ENCODE data around the gene CYP27B1.

The CYP27B1 gene

DNA sequence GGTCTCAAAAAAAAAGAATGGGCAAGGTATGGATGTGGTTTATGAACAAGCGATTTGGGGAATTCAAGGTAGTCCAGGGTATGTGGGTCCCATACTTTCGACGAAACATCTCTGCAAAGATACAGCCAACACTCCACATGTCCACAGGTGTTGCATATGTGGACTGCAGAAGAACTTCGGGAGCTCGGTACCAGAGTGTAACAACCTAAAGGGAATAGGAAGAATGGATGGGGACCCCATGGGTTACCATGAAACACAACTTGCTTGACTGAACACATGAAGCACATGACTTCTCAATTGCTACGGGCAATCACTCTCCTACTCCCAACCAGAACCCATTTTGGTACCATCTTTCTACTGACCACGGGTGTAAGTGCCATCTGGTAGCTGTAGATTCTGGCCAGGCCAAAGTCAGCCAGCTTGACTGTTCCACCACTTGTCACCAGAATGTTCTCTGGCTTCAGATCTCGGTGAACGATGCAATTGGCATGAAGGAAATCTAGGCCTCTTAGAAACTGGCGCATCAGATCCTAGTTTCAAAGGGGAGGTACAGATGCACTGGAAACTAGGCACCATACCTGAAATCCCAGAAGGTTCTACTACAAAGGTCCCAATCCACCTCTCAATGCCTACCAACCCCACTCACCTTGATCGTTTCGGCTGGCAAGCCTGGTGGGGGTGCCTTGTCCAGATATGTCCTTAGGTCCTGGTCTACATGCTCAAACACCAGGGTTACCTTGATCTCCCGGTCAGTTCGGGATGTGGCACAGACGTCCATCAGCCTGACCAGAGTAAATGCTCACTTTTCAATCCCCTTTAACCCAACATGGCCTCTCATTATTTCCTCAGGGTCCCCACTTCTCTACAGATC is 16.1 kb downstream of the CYP27B1 start:
- no peak for DNase-seq

DNA sequence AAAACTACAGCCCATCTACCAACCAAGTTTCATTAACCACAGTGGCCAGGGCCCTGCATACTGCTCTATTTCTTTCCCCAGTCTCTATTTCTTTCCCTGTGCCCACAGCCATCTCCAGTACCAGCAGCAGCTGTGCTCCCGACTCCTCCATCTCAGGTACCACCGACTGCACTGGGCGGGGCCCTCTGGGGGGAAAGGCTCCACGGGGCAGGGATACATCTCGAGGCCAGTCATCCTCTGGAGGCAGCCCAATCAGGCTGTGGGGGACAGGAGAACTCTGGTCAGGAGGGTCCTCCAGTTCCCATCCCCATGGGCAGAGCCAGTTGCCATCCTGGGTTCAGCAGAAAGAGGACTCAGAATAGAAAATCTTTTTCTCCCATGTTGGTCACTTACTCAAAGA is 17.8 kb downstream of the CYP27B1 start:
- DNase-seq = no peak

DNA sequence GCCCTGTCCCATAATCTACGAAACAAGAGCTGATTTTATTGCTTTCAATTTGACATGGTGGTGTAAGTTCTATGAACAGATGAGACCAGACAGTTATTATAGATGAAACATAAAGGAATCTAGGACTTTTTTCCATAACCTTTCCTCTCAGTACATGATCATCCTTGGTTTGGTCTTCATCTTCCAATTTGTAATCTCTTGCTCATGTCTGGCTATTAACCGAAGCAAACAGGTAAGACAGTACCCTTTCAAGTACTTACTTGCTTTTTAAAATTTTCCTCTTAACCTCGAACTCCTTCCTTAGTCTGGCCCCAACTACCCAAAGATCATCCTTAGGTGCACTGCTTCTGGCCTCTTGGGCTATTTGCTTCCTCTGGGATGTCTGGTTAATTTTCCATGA is 20.9 kb downstream of the CYP27B1 start:
- no peak for DNase-seq

DNA sequence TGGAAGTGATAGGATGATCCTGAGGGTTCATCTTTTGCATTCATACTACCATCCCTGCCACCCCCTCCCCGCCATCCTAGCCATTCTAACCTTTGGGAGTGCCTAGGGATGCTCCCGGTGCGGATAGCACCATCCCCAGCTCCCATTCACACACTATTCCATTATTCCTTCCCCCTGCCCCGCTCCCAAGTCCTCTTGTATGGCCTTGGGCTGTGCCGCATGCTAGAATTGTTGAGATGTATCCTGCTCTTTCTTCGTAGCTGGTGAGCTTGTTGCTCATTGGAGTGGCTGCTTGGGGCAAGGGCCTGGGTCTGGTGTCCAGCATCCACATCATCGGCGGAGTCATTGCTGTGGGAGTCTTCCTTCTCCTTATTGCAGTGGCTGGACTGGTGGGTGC is 21.4 kb downstream of the CYP27B1 start:
- no peak for DNase-seq

DNA sequence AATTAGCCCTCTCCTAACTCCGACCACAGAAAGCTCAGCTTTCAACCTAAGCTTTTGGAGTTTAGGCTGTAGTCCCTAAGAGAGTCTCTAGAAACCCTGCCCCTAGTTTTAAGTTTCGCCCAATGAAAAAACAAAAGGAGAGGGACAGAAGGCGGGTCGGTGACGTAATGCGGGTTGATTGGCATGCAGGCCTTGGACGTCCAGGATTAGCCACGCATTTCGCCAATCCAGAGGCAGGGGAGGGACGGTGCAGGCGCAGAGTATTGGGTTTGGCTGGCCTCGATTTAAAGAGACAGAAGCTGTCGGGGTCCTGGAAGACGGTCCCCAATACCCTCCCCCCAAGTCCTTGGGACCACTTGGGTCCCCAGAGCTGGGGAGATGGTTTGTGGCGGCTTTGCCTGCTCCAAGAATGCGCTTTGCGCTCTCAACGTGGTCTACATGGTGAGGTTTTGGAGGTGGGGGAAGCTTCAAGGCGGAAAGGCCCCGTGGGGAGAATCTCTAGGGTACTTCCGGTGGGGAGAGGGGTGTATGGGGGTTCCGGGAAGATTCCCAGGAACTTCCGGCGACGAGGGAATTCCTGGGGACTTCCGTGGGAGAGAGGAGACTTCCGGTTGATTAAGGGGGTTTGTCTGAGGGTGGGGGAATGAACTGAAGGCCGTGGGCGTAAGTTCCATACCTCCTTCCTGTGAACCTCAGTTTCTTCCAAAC is 21.9 kb downstream of the CYP27B1 start, which contains the start of gene TSPAN31:
TSS of gene TSPAN31 (plus strand) at position 263 of the 708 bp plus-strand sequence. CDS start at position 379, 116 bp downstream.
- peak; percentile 99 for DNase-seq

DNA sequence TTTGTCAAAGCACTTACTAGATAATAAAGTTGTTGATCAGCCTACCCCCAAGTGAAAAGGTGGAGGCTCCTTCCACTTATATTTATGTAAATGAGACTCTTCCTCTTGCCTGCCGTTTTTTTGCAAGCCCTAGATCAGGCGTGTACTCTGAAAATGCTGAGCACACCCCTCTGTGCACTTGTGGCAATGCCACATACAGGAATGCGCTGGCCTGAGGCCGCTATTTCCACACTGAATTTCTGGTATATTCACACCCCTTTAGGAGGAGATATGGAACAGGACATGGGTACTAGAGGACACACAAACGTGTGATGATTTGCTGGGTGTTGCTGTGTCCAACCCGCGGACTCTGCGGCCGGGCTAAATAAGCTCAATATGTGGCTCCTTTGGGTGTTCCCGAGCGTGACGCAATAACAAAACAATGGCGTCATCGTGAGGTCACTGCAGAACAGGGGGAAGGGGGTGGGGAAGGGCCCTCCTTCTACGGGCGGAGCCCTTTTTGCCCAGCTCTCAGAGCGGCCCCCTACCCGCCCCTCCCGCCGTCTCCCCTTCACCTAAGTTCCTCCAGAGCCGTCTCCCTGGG is 22.6 kb downstream of the CYP27B1 start:
- no peak for DNase-seq

DNA sequence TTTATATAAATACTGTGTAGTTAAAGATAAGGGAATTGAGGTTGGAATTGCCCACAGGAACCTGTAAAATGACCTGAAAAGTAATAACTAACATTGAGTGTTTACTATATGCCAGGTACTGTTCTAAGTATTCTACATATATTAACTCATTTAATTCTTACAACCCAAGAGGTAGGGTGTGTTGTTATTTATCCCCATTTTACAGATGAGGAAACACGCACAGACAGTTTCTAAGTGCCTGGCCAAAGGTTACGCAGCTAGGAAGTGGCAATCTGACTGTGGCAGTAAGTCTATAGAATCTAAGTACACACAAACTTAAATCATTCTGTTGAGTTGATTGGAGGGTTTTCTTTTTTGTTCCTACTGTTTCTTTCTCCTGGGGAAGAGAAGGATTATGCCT is 23.1 kb downstream of the CYP27B1 start:
- DNase-seq = no peak

DNA sequence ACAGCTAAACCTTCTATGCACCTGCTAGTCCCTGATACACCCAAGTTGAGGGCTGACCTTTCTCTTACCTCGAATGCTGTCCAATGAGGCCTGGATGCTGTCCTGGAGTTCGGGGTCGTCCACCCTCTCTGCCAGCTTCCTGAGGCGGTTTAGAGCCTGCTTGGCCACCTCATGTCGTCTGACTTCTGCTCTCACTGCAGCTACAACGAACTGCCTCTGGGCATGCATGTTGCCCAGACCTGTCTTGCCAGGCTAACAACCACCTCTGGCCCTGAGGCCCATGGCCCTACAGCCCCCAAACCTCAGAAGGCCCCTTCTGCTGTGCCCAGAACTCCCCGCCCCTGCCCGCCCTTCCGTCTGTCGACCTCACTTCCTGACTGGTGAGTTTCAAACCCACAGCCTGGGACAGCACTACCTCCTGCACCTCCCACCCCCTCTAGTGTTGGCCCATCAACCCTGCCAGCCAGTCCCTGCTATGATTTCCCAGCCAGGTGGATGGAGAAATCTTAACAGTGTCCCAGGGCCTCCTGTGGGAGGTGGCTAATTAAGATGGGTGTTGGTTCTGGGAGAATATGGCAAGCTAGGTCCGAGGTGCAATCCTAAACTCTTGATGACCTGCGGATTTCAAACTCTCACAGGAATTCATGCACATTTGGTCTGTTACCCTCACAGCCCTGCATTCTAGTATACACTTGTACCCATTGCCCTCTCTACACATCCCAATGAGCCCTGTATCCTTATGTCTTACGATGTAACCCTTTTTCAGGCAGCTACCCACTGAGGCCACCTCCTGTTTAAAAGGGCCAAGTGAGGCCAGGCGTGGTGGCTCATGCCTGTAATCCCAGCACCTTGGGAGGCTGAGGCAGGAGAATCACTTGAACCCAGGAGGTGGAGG is 24.8 kb downstream of the CYP27B1 start:
- no peak for DNase-seq

DNA sequence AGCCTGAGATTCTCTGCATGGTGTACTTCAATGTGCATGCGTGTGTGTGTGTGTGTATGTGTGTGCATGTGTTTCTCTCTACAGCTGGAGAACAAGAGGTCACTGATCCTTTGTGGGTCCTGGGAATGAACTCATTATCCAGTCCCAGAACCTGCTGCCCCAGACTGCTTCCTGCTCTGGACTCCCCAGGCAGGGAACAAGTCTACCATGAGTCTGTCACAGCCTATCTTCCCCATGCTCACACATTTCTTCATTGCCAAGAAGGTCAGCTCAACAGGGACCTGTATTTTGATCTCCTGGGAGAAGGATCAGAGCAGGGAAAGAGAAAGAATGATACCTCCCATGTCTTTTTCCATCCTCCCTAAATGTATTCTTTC is 25.5 kb downstream of the CYP27B1 start:
- no peak for DNase-seq

DNA sequence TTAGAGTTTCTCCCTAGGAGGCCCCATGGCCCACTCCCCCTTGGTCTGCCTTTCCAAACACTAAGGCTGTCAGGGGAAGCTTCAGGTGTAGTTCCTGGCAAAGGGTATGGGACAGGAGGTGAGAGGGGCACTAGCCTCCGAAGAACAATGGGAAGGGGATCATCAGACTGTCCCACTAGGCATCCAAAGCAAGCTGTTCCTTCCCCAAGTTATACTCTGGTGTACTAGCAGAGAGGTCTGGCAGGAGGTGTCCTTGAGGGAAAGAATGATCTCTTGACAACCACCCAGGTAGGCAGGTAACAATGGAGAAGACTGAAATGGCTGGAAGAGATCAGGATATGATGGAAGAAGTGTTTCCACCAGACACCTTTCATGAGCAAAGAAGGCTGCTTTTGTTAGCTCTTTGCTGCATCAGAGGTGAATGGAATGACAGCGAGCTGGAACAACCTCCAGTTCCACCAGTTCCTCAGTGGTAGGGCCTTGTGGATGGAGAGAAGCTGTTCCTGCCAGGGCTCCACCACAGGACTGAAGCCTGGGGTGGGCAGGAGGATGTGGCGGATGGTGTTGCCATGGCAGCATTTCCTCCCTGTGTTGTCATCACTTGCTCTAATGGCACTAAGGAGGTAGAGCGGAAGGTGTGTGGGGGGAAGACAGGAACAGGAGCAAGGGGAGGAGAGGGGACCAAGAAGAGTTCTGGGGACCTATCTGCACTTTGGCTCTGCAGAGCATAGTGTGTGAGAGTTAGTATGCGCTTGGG is 26.0 kb downstream of the CYP27B1 start:
- DNase-seq = no peak

DNA sequence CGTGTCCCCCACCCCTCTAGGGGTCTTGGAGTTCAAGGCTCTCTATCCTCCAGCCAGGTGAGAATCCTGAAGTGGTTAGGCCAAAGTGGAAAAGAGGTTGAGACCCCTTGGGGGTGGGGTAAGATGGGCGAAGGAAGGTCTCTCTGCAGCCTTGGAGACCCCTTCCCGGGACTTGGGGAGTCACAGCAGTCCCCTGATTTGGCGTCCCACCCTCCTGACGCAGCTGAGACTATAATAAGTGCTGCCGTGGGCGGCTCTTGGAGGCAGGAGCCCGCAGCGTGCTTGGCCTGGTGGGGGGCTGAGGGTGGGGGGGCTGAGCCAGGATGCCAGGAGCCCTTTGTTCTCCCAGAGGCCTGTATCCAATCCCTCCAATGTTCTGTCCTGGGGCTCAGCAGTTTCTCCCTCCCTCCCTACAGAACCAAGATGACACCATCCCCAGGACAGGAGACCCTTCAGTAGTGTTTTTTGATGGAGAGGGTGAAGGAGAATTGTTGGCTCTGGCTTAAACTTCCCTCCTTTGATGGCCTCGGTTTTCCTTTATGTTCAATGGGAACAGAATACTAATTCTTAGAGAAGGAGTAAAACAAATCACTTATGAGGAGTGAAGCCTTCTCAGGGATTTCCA is 26.9 kb downstream of the CYP27B1 start:
- DNase-seq = no peak

DNA sequence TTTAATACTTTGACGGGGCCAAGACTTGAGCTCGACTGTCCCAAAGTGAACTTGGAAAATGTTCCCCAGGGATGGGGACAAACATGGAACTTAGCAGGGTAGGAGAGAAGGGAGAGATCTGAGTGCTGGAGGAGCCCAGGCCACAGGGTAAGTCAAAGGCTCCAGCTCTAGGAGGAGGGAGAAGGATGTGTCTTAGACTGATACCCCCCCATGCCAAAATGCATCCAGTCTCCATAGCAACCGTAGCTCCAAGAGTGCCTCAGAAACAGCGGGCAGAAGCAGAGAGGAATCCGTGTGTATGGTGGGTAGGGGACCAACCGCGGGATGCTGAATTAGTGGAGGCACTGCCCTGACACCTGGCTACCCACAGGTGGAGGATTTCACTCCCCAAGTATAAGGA is 27.5 kb downstream of the CYP27B1 start:
- DNase-seq = no peak

DNA sequence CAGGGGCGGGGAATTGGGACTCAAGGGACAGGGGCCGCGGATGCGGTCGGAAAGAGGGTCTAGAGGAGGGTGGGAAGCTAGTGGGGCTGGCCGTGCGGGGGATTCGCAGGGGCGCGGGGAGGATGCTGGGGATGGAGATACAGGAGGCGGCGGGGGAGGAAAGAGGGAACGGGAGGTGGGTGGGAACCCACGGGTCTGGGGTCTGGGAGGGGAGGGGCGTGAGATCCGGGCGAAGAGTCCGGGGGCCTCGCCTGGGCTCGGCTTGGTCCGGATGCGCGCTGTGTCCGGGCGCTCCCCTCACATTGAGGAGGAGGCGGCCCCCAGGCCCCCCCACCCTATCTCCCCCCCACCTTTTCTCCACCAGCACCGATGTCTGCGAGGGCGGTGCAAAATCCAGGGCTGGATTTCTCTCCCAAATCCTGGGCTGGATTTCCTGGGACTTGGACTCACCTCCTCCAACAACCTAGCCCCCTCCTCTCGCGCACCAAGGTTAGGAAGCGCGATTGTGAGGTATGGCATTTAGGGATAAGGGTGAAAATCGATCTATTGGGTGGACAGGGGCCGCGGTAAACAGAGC is 28.1 kb downstream of the CYP27B1 start, which contains the start of gene AGAP2:
TSS of gene AGAP2 (minus strand) at position 82 of the 577 bp plus-strand sequence. CDS start 496 bp downstream, outside the sequence.
- no peak for DNase-seq

DNA sequence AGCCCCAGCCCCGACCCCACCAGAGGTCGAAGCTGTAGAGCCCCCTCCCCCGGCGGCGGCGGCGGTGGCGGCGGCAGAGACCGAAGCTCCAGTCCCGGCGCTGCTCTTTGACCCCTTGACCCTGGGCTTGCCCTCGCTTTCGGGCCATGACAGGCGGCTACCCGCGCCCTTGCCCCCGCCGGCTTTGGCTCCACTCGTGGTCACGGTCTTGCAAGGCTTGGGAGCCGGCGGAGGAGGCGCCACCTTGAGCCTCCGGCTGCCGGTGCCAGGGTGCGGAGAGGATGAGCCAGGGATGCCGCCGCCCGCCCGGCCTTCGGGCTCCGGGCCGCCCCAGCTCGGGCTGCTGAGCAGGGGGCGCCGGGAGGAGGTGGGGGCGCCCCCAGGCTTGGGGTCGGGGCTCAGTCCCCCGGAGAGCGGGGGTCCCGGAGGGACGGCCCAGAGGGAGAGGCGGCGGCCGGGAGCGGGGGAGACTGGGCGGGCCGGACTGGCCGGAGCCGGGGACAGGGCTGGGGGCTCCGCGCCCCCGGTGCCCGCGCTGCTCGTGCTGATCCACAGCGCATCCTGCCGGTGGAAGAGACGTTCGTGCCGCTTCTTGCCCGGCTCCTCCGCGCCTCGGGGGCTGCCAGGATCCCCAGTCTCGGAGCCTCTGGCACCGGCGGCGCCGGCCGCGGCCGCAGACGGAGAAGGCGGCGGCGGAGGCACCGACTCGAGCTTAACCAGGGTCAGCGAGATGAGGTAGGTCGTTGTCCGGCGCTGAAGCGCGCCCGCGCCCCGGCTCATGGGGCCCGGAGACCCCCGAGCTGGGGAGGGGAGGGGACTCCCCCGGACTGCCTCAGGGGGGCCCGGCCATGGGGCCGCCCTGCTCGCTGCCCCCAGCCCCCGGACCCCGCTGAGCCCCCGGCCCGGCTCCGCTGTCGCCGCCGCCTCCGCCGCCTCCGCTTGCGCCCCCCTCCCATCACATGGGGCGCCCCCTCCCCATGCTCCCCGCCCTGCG is 29.1 kb downstream of the CYP27B1 start:
- DNase-seq = no peak

DNA sequence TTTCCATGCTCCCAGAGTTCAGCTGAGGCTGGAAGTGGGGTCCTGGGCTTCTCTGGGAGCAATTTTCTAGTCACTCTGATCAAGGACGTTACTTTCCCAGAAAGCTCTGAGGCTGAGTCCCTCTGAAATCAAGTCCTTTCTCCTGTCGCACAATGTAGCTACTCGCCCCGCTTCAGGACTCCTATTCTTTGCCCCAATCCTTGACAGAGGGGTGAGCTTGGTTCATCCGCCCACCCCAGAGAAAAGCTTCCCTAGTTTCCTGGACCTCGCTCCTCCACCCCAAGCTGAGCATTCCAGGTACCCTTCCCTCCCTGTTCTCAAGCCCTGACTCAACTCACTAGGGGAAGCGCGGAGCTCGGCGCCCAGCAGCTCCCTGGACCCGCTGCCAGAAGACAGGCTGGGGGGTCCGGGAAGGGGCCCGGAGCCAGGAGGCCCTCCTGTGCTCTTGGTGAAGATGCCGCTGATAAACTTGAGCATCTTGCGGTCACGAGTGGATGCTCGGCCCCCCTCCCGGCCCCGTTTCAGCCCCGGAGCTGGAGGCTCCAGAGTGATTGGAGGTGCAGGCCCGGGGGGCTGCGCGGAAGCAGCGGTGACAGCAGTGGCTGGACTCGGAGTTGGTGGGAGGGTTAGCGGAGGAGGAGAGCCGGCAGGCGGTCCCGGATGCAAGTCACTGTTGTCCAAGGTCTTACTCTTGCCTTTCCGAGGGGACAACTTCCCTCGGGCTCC is 30.0 kb downstream of the CYP27B1 start:
- DNase-seq = no peak

DNA sequence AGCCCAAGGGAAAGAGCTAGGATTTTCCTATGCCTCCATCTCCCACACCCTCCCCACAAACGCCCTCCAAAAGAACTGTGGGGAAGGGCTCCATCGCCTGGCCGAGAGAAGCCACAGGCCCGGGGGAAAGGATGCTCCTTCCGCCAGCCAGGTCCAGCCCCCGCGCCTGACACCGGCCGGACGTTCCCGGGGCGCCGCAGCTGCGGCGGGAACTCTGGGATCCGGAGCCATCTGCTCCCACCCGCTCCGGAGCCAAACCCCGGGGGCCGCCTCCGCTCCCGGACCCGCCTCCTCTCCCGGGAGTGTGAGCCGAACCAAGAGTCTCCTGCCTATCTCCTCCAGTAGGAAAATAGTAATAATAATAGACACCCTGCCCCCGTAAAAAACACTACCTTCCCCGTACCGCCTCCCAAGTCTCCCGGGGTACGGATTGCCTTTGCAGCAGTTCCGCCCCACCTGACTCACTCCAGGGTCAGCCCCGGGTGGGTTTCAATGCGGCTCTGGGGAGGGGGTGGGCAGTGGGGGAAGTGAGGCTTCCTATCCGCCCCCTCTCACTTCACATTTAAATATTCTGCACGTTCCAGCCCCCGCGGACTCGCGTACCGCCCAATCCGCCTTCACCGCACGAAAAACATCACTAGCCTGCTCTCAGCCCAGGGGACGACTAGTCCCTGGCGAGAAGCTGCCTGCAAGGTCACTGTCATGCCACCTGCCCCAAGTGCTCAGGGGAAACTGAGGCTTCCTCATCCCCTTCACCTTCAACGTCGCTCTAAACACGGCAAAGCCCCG is 30.7 kb downstream of the CYP27B1 start:
- peak; percentile 21 for DNase-seq

DNA sequence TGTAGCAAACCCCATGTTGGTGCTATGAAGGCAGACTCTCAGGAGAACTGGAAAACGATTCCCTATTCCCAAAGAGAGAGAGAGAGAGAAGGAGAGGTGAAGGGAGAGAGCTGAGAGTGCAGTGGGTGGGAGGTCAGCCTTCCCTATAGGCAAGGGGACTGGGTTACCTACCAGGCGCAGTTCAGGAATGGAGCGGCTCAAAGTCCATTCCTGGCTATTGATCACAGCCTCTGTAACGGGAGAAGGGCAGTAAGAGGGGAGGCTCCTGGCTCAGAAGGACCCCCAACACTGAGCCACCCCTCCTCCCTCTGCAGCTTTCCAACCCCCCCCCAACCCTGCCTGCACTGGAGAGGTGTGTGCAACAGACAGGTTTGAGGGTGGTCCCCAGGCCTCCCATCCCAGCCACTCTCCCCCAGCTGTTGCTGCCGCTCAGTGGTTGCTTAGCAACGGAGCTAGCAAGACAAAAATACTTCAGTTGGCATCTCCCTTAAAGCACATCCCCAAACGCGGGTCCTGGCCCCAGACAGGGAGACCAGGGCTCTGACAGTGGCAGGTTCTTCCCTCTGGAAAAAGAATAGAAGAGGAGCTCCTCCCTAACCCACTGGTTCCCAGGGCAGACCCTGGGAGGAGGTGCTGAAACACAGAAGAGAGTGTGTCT is 31.6 kb downstream of the CYP27B1 start:
- DNase-seq = no peak

DNA sequence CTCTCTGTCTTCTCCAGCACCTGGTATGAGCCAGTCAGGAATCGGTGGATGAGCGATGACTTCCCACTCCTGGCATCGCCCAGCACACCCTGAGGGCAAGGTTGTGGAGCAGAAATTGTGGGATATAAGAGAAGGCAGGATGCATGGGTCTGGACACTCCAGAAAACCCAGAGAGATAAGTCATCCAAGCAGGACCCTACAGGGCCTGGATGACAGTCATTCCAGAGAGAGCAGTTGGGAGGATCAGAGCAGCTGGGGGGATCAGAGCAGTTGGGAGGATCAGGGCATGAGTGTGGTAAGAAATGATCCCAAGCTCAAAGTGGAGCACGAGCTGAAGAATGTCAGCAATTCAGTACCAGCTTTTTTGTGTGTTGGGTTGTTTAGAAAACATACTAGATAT is 32.3 kb downstream of the CYP27B1 start:
- no peak for DNase-seq

Data from fibroblast of skin of right quadriceps (primary cell).